Suprapubic skin (tissue), 4 donors: Measurements from ENCODE around the gene WWC2. TPM values are rescaled to one million over a fixed set of nuclear protein-coding genes. Genes with fewer than 3 reads are reported as not detected.

Experiments used
- DNase-seq, 2 donors: peaks; one replicate each; pipeline ENCODE4 v3.0.0-alpha.2; 2019; ENCODE audit warnings: low spot score in 2 of 2
- H3K27ac ChIP-seq: fragments of 200-600 bp; sonication (generic); one replicate; pipeline ENCODE4 v1.5.1; 2019
- H3K27me3 ChIP-seq: fragments of 200-600 bp; sonication (generic); one replicate; pipeline ENCODE4 v1.5.1; 2019
- H3K36me3 ChIP-seq: fragments of 200-600 bp; sonication (generic); one replicate; pipeline ENCODE4 v1.5.1; 2019
- H3K4me1 ChIP-seq: fragments of 200-600 bp; sonication (generic); one replicate; pipeline ENCODE4 v1.5.1; 2019
- H3K4me3 ChIP-seq: fragments of 200-600 bp; sonication (generic); one replicate; pipeline ENCODE4 v1.5.1; 2019; ENCODE audit warnings: mild to moderate bottlenecking
- H3K9me3 ChIP-seq: fragments of 200-600 bp; sonication (generic); one replicate; pipeline ENCODE4 v1.5.1; 2019
- CTCF ChIP-seq, 2 donors: fragments of 200-600 bp in 1 of 2; fragments of 450-650 bp in 1 of 2; sonication (generic) in 1 of 2; IDR thresholded peaks; one replicate each; pipeline ENCODE4 v1.5.1; 2016 to 2019; ENCODE audit warnings: antibody characterized with exemption in 2 of 2, mild to moderate bottlenecking in 1 of 2, moderate library complexity in 1 of 2
- EP300 ChIP-seq: sonication (generic); formaldehyde crosslinking; IDR thresholded peaks from one replicate; pipeline ENCODE4 v1.6.1; 2017; ENCODE audit warnings: antibody characterized with exemption
- POLR2A ChIP-seq, 2 donors: fragments of 450-650 bp; IDR thresholded peaks; one replicate each; pipeline ENCODE4 v1.6.1; 2017; ENCODE audit warnings: antibody characterized with exemption in 2 of 2, mild to moderate bottlenecking in 2 of 2, moderate library complexity in 2 of 2
- POLR2AphosphoS5 ChIP-seq, 3 donors: sonication (generic); formaldehyde crosslinking; IDR thresholded peaks; one replicate each; pipeline ENCODE4 v1.6.1; 2017; ENCODE audit warnings: antibody characterized with exemption in 3 of 3
- WGBS: methylation state at CpG from one replicate; pipeline ENCODE4 v1.1.5; 2018; 5-methylcytosine and 5-hydroxymethylcytosine counted together
- total RNA-seq, 4 donors: library from RNA; depleted of rRNA; stranded (reverse); fragments of >200 nt; gene quantifications; one replicate each; pipeline ENCODE4 v1.1.0, GENCODE V29; 2016

The WWC2 gene
- total RNA-seq, 4 donors from 2014 or later: 9.2 to 30.4 (median 15.2) TPM

- 96% methylated on average over 1 of the region's 1 CpG for WGBS
- no peak for TF ChIP-seq POLR2A (IDR thresholded peaks at IDR 0.05)
- no peak for TF ChIP-seq CTCF (IDR thresholded peaks at IDR 0.05)
- no peak for TF ChIP-seq POLR2AphosphoS5 (IDR thresholded peaks at IDR 0.05)
- TF ChIP-seq EP300: no peak
- no peak overlapping the region for H3K27ac ChIP-seq
- no peak overlapping the region for H3K4me3 ChIP-seq
- peaks cover 19% of the 10 kb centered on the region for H3K9me3 ChIP-seq
- H3K36me3 ChIP-seq: peaks cover 44% of the 10 kb centered on the region
- no peaks in the 10 kb centered on the region for H3K4me1 ChIP-seq
- no peaks in the 10 kb centered on the region for H3K27me3 ChIP-seq
- DNase-seq: no peak
Observed at GRCh38 chr4:183276106-183276505, 177.0 kb downstream of the WWC2 start.

GRCh38 chr4:183284258-183284785 lies 185.3 kb downstream of the WWC2 start:
- WGBS: 87% methylated on average over 12 of the region's 12 CpGs
- Histone ChIP-seq H3K27ac (no peak overlapping the region), H3K9me3 (no peaks in the 10 kb centered on the region), H3K36me3 (peaks cover 76% of the 10 kb centered on the region), H3K4me3 (no peak overlapping the region), H3K4me1 (no peaks in the 10 kb centered on the region), H3K27me3 (no peaks in the 10 kb centered on the region)
- no peak for TF ChIP-seq CTCF (IDR thresholded peaks at IDR 0.05)
- TF ChIP-seq POLR2A (IDR thresholded peaks at IDR 0.05): no peak
- no peak for TF ChIP-seq POLR2AphosphoS5 (IDR thresholded peaks at IDR 0.05)
- TF ChIP-seq EP300: no peak
- no peak for DNase-seq

- no peak overlapping the region for H3K27ac ChIP-seq
- no peaks in the 10 kb centered on the region for H3K4me1 ChIP-seq
- DNase-seq: no peak
- peaks cover 80% of the 10 kb centered on the region for H3K36me3 ChIP-seq
- no peaks in the 10 kb centered on the region for H3K27me3 ChIP-seq
- H3K4me3 ChIP-seq: no peak overlapping the region
- WGBS: 81% methylated on average over 4 of the region's 4 CpGs
- no peaks in the 10 kb centered on the region for H3K9me3 ChIP-seq
- TF ChIP-seq EP300: no peak
- TF ChIP-seq POLR2AphosphoS5 (IDR thresholded peaks at IDR 0.05): no peak
- no peak for TF ChIP-seq CTCF (IDR thresholded peaks at IDR 0.05)
- no peak for TF ChIP-seq POLR2A (IDR thresholded peaks at IDR 0.05)
Observed at GRCh38 chr4:183284965-183285364, 185.9 kb downstream of the WWC2 start.

- no peak for DNase-seq
- Histone ChIP-seq H3K4me1 (no peaks in the 10 kb centered on the region), H3K36me3 (peaks cover 76% of the 10 kb centered on the region), H3K4me3 (no peak overlapping the region), H3K27me3 (no peaks in the 10 kb centered on the region), H3K27ac (no peak overlapping the region), H3K9me3 (no peaks in the 10 kb centered on the region)
- WGBS: 90% methylated on average over 7 of the region's 7 CpGs
- TF ChIP-seq POLR2A (IDR thresholded peaks at IDR 0.05) (no peak), EP300 (no peak), CTCF (IDR thresholded peaks at IDR 0.05) (no peak), POLR2AphosphoS5 (IDR thresholded peaks at IDR 0.05) (no peak)
Observed at GRCh38 chr4:183285886-183286285, 186.8 kb downstream of the WWC2 start.

GRCh38 chr4:183286590-183287308 lies 187.7 kb downstream of the WWC2 start:
- DNase-seq: no peak
- no peaks in the 10 kb centered on the region for H3K27me3 ChIP-seq
- H3K27ac ChIP-seq: no peak overlapping the region
- H3K4me3 ChIP-seq: no peak overlapping the region
- TF ChIP-seq POLR2A (IDR thresholded peaks at IDR 0.05) (no peak), POLR2AphosphoS5 (IDR thresholded peaks at IDR 0.05) (no peak)
- 95% methylated on average over 11 of the region's 11 CpGs for WGBS
- H3K9me3 ChIP-seq: no peaks in the 10 kb centered on the region
- no peaks in the 10 kb centered on the region for H3K4me1 ChIP-seq
- H3K36me3 ChIP-seq: peaks cover 75% of the 10 kb centered on the region
